ENCODE results near the gene SPAG5.

Gene SPAG5

GRCh38 chr17:28533091-28533807 is 65.6 kb downstream of the SPAG5 start:
- TF ChIP-seq CTCF (IDR thresholded peaks at IDR 0.05; ENCODE audit: poor library complexity, severe bottlenecking): no peak
- DNase-seq (ENCODE audit: low spot score) (no peak), ATAC-seq (ENCODE audit: low read depth) (peak; percentile 56)
- H3K4me3 ChIP-seq (ENCODE audit: severe bottlenecking): no peak overlapping the region
- H3K9me3 ChIP-seq (ENCODE audit: severe bottlenecking): no peaks in the 10 kb centered on the region
- H3K36me3 ChIP-seq (ENCODE audit: low read depth): no peaks in the 10 kb centered on the region
- H3K27ac ChIP-seq (ENCODE audit: poor library complexity, severe bottlenecking): no peak overlapping the region
- H3K27me3 ChIP-seq (ENCODE audit: insufficient read depth, poor library complexity, severe bottlenecking): no peaks in the 10 kb centered on the region
- H3K4me1 ChIP-seq (ENCODE audit: insufficient read depth, poor library complexity, severe bottlenecking): peaks cover 9% of the 10 kb centered on the region

- Histone ChIP-seq H3K27me3 (ENCODE audit: insufficient read depth, poor library complexity, severe bottlenecking) (no peaks in the 10 kb centered on the region), H3K9me3 (ENCODE audit: severe bottlenecking) (no peaks in the 10 kb centered on the region), H3K4me3 (ENCODE audit: severe bottlenecking) (no peak overlapping the region), H3K4me1 (ENCODE audit: insufficient read depth, poor library complexity, severe bottlenecking) (peaks cover 9% of the 10 kb centered on the region), H3K27ac (ENCODE audit: poor library complexity, severe bottlenecking) (no peak overlapping the region), H3K36me3 (ENCODE audit: low read depth) (no peaks in the 10 kb centered on the region)
- no peak for TF ChIP-seq CTCF (IDR thresholded peaks at IDR 0.05; ENCODE audit: poor library complexity, severe bottlenecking)
- DNase-seq (ENCODE audit: low spot score): no peak
- no peak for ATAC-seq (ENCODE audit: low read depth)
Measured at GRCh38 chr17:28532050-28532960, 66.5 kb downstream of the SPAG5 start.

DNA sequence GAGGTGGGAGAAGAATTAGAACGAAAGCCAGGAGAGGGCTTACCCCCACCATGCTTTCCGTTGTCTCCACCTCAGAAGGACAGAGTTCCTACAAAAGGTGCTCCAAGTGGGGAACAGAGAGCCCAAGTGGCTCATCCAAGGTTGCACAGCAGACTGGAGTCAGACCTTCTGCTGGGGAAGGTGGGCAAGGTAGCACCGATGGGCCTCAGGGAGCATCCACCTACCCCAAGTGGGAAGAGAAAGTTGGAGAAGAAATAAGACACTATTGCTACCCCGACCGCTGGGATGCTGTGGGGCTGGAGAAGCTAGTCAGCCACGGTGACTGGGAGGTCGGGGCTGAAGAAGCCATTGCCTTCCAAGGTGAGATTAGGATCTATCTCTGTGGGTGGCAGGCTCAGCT is 67.9 kb downstream of the SPAG5 start:
- Histone ChIP-seq H3K27ac (ENCODE audit: poor library complexity, severe bottlenecking) (no peak overlapping the region), H3K4me1 (ENCODE audit: insufficient read depth, poor library complexity, severe bottlenecking) (peaks cover 10% of the 10 kb centered on the region), H3K36me3 (ENCODE audit: low read depth) (no peaks in the 10 kb centered on the region), H3K27me3 (ENCODE audit: insufficient read depth, poor library complexity, severe bottlenecking) (no peaks in the 10 kb centered on the region), H3K4me3 (ENCODE audit: severe bottlenecking) (no peak overlapping the region), H3K9me3 (ENCODE audit: severe bottlenecking) (no peaks in the 10 kb centered on the region)
- no peak for DNase-seq (ENCODE audit: low spot score)
- no peak for TF ChIP-seq CTCF (IDR thresholded peaks at IDR 0.05; ENCODE audit: poor library complexity, severe bottlenecking)
- ATAC-seq (ENCODE audit: low read depth): no peak

DNA sequence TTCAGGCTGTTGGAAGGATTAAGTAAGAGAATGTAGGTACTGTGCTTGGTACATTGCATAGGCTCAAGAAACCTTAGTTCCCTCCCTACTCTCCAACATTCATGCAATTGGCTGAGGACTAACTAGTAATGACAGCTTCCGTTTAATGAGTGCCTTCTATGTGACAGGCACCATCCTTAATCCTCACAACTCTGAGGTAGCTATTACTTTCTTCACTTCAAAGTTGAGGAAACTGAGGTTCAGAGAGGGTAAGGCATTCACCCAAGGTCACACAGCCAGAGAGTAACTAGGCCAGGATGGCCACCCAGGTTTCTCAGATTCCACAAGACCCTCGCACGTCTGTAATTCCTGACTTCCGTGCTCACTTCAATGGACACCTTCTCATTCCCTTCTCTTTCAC is 68.6 kb downstream of the SPAG5 start:
- no peaks in the 10 kb centered on the region for H3K36me3 ChIP-seq (ENCODE audit: low read depth)
- no peak for TF ChIP-seq CTCF (IDR thresholded peaks at IDR 0.05; ENCODE audit: poor library complexity, severe bottlenecking)
- no peak overlapping the region for H3K4me3 ChIP-seq (ENCODE audit: severe bottlenecking)
- H3K27me3 ChIP-seq (ENCODE audit: insufficient read depth, poor library complexity, severe bottlenecking): no peaks in the 10 kb centered on the region
- no peak for DNase-seq (ENCODE audit: low spot score)
- no peaks in the 10 kb centered on the region for H3K9me3 ChIP-seq (ENCODE audit: severe bottlenecking)
- ATAC-seq (ENCODE audit: low read depth): no peak
- H3K4me1 ChIP-seq (ENCODE audit: insufficient read depth, poor library complexity, severe bottlenecking): peaks cover 16% of the 10 kb centered on the region
- no peak overlapping the region for H3K27ac ChIP-seq (ENCODE audit: poor library complexity, severe bottlenecking)

Measured in RWPE2 (cell line).